Hepatocyte (in vitro differentiated cells): ENCODE measurements around the gene IDH2. TPM values are rescaled to one million over a fixed set of nuclear protein-coding genes. Genes with fewer than 3 reads are reported as not detected.

Experiments used
- DNase-seq: peaks from one replicate; pipeline ENCODE4 v3.0.0-alpha.2; 2016; ENCODE audit warnings: low spot score
- H2AFZ ChIP-seq: fragments of 200-600 bp; sonication (generic); 2 replicates; pipeline ENCODE4 v1.6.0; 2016; ENCODE audit warnings: antibody characterized with exemption, mild to moderate bottlenecking
- H3K27ac ChIP-seq: fragments of 200-600 bp; sonication (generic); 2 replicates; pipeline ENCODE4 v1.5.1; 2016; ENCODE audit warnings: mild to moderate bottlenecking
- H3K27me3 ChIP-seq: fragments of 200-600 bp; sonication (generic); 2 replicates; pipeline ENCODE4 v1.6.1; 2016
- H3K36me3 ChIP-seq: fragments of 200-600 bp; sonication (generic); replicated peaks from 2 replicates; pipeline ENCODE4 v1.5.1; 2016; ENCODE audit warnings: low read depth; ENCODE audit not compliant: insufficient read depth
- H3K4me1 ChIP-seq: fragments of 200-600 bp; sonication (generic); 2 replicates; pipeline ENCODE4 v1.5.1; 2016; ENCODE audit warnings: mild to moderate bottlenecking, moderate library complexity; ENCODE audit not compliant: insufficient read depth
- H3K4me2 ChIP-seq: fragments of 200-600 bp; sonication (generic); 2 replicates; pipeline ENCODE4 v1.6.0; 2016
- H3K4me3 ChIP-seq: fragments of 200-600 bp; sonication (generic); 2 replicates; pipeline ENCODE4 v1.5.1; 2016; ENCODE audit warnings: mild to moderate bottlenecking
- H3K79me2 ChIP-seq: fragments of 200-600 bp; sonication (generic); 2 replicates; pipeline ENCODE4 v1.6.0; 2017; ENCODE audit warnings: mild to moderate bottlenecking
- H3K9me2 ChIP-seq: fragments of 200-600 bp; sonication (generic); replicated peaks from 2 replicates; pipeline ENCODE4 v1.6.0; 2017; ENCODE audit warnings: mild to moderate bottlenecking; ENCODE audit not compliant: insufficient read depth
- H3K9me3 ChIP-seq: fragments of 200-600 bp; sonication (generic); 2 replicates; pipeline ENCODE4 v1.5.1; 2016; ENCODE audit warnings: low read depth, mild to moderate bottlenecking
- H4K20me1 ChIP-seq: fragments of 200-600 bp; sonication (generic); 2 replicates; pipeline ENCODE4 v1.6.0; 2016; ENCODE audit warnings: mild to moderate bottlenecking; ENCODE audit not compliant: insufficient read depth, poor library complexity, severe bottlenecking
- CTCF ChIP-seq: fragments of 200-600 bp; sonication (generic); IDR thresholded peaks from 2 replicates; pipeline ENCODE4 v1.5.1; 2016; ENCODE audit warnings: antibody characterized with exemption, mild to moderate bottlenecking; ENCODE audit not compliant: poor library complexity
- EZH2 ChIP-seq: fragments of 200-600 bp; sonication (generic); IDR thresholded peaks from 2 replicates; pipeline ENCODE4 v1.6.1; 2016; ENCODE audit warnings: antibody characterized with exemption, mild to moderate bottlenecking, borderline replicate concordance
- EZH2phosphoT487 ChIP-seq: fragments of 200-600 bp; sonication (generic); IDR thresholded peaks from one replicate; pipeline ENCODE4 v1.6.1; 2018; ENCODE audit warnings: antibody characterized with exemption, mild to moderate bottlenecking, low read depth, moderate library complexity; ENCODE audit not compliant: unreplicated experiment, severe bottlenecking
- WGBS: methylation state at CpG from one replicate; pipeline ENCODE4 v1.1.6; 2016; ENCODE audit warnings: low lambda C conversion rate; ENCODE audit errors: missing lambda C conversion rate; 5-methylcytosine and 5-hydroxymethylcytosine counted together
- polyA plus RNA-seq: library from polyadenylated mRNA; unstranded; fragments of >200 nt; fragmentation: Nextera tagmentation; extraction: Ambion mirVana; gene quantifications from 2 replicates; pipeline ENCODE4 v1.2.1, GENCODE V29; 2016
- total RNA-seq: library from RNA; depleted of rRNA; stranded (reverse); fragments of >200 nt; gene quantifications from 2 replicates; pipeline ENCODE4 v1.2.3, GENCODE V29; 2014

The IDH2 gene
- total and polyA plus RNA-seq, 2 experiments from 2014 or later, result 163 to 327 TPM

GRCh38 chr15:90145761-90146160, 43.5 kb upstream of the IDH2 start:
- H3K9me2 ChIP-seq, result no peaks in the 10 kb centered on the region
- 89% methylated on average over 4 of the region's 4 CpGs for WGBS
- no peaks in the 10 kb centered on the region for H4K20me1 ChIP-seq
- no peak overlapping the region for H3K4me3 ChIP-seq
- H3K36me3 ChIP-seq, result no peaks in the 10 kb centered on the region
- H3K27me3 ChIP-seq, result no peaks in the 10 kb centered on the region
- H3K9me3 ChIP-seq, result no peaks in the 10 kb centered on the region
- TF ChIP-seq CTCF, result no peak
- TF ChIP-seq EZH2phosphoT487, result no peak
- no peak for TF ChIP-seq EZH2
- no peak for DNase-seq
- no peaks in the 10 kb centered on the region for H3K79me2 ChIP-seq
- no peak overlapping the region for H2AFZ ChIP-seq
- H3K4me1 ChIP-seq, result peaks cover 29% of the 10 kb centered on the region
- no peak overlapping the region for H3K4me2 ChIP-seq
- peak overlapping the region; percentile 61 for H3K27ac ChIP-seq

GRCh38 chr15:90145259-90145658, 43.0 kb upstream of the IDH2 start:
- no peak for TF ChIP-seq EZH2
- no peak for TF ChIP-seq EZH2phosphoT487
- TF ChIP-seq CTCF, result no peak
- no peak for DNase-seq
- Histone ChIP-seq H3K27me3 (no peaks in the 10 kb centered on the region), H3K79me2 (no peaks in the 10 kb centered on the region), H3K9me3 (no peaks in the 10 kb centered on the region), H3K4me1 (peaks cover 27% of the 10 kb centered on the region), H3K36me3 (no peaks in the 10 kb centered on the region), H3K9me2 (no peaks in the 10 kb centered on the region), H3K4me3 (no peak overlapping the region), H3K4me2 (no peak overlapping the region), H4K20me1 (no peaks in the 10 kb centered on the region), H2AFZ (no peak overlapping the region), H3K27ac (peak overlapping the region; percentile 61)
- 75% methylated on average over 9 of the region's 9 CpGs for WGBS

DNA sequence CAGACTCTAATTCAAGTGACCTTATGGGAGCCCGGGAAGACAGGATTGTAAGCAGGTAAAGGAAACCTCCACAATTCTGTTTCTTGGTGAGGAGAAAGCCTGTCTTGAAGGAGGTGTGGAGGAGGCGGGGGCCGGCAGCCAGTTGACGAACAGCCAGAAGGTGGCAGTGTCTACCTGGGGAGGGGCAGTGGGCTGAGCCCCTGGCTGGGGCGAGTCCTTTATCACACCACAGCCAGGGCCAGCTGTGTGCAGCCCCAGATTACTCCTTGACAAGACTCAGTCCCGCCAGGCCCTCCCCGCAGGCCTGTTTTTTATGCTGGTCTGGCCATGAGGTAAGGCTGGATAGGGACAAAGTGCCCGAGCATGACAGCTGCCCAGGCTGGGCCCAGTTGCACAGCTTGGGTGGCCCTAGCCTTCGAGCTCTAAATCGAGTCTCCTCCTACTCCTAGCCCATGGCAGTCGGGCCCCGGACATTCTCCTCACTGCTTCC, 40.9 kb upstream of the IDH2 start:
- Histone ChIP-seq H3K79me2 (no peaks in the 10 kb centered on the region), H3K9me2 (no peaks in the 10 kb centered on the region), H3K4me3 (no peak overlapping the region), H3K36me3 (no peaks in the 10 kb centered on the region), H3K27me3 (no peaks in the 10 kb centered on the region), H3K9me3 (no peaks in the 10 kb centered on the region), H3K27ac (peak overlapping the region; percentile 58), H2AFZ (peak overlapping the region; percentile 50), H4K20me1 (no peaks in the 10 kb centered on the region), H3K4me2 (peak overlapping the region; percentile 25), H3K4me1 (peaks cover 7% of the 10 kb centered on the region)
- 19% methylated on average over 12 of the region's 12 CpGs for WGBS
- TF ChIP-seq EZH2phosphoT487 (no peak), CTCF (peak; percentile 85)
- peak; percentile 92 for DNase-seq
